IMR-90 (cell line): Measurements from ENCODE around the gene NMNAT3. TPM values are rescaled to one million over a fixed set of nuclear protein-coding genes. Genes with fewer than 3 reads are reported as not detected.

Experiments
- ATAC-seq: fragments of 200-7000 bp; cut with Tn5 transposase; 2 replicates; pipeline ENCODE4 v1.9.1; 2020; ENCODE audit warnings: low read depth, mild to moderate bottlenecking, moderate library complexity
- BruUV-seq: library from RNA; stranded (reverse); fragments of 400-500 nt; replicated peaks from 2 replicates; lab custom pipeline; 2021; lab: Mats Ljungman, UMichigan
- CTCF ChIA-PET: fragments of 300-600 bp; formaldehyde crosslinking; extraction: SDS; loops from one replicate; lab custom pipeline; 2021; ENCODE audit warnings: antibody characterized with exemption; lab: Yijun Ruan, JAX
- POLR2A ChIA-PET: fragments of 300-600 bp; sonication (Branson Sonifier 250); formaldehyde crosslinking; loops from one replicate; lab custom pipeline; 2022; ENCODE audit warnings: antibody characterized with exemption; ENCODE audit not compliant: unreplicated experiment; lab: Charles Lee
- DNase-seq: peaks from one replicate; pipeline ENCODE4 v3.0.0; 2013
- H2AFZ ChIP-seq: replicated peaks from 2 replicates; pipeline ENCODE3; 2013; ENCODE audit warnings: low read length, mild to moderate bottlenecking; ENCODE audit not compliant: poor library complexity
- H2AK5ac ChIP-seq: 2 replicates; pipeline ENCODE4 v1.6.1; 2013; ENCODE audit warnings: low read depth, low read length, inconsistent platforms
- H2AK9ac ChIP-seq: replicated peaks from 2 replicates; pipeline ENCODE3; 2013; ENCODE audit warnings: mild to moderate bottlenecking, low read depth, low read length, moderate library complexity; ENCODE audit not compliant: poor library complexity
- H2BK120ac ChIP-seq: 2 replicates; pipeline ENCODE4 v1.6.1; 2013; ENCODE audit warnings: low read depth, low read length, inconsistent platforms
- H2BK15ac ChIP-seq: 3 replicates; pipeline ENCODE4 v1.6.1; 2013; ENCODE audit warnings: low read depth, low read length, inconsistent platforms
- H2BK20ac ChIP-seq: 2 replicates; pipeline ENCODE4 v1.6.1; 2013; ENCODE audit warnings: low read depth, mild to moderate bottlenecking, inconsistent platforms, low read length, moderate library complexity
- H2BK5ac ChIP-seq: 2 replicates; pipeline ENCODE4 v1.6.1; 2013; ENCODE audit warnings: mild to moderate bottlenecking, low read depth, low read length, inconsistent platforms; ENCODE audit not compliant: poor library complexity, severe bottlenecking
- H3K14ac ChIP-seq: replicated peaks from 2 replicates; pipeline ENCODE4 v1.6.1; 2013; ENCODE audit warnings: low read depth, low read length, inconsistent platforms
- H3K18ac ChIP-seq: 2 replicates; pipeline ENCODE4 v1.6.1; 2013; ENCODE audit warnings: low read depth, low read length, control low read depth
- H3K23ac ChIP-seq: 2 replicates; pipeline ENCODE4 v1.6.1; 2013; ENCODE audit warnings: low read depth, low read length, inconsistent platforms
- H3K27ac ChIP-seq: 2 replicates; pipeline ENCODE4 v1.5.1; 2013; ENCODE audit warnings: mild to moderate bottlenecking, control low read depth, low read length; ENCODE audit not compliant: insufficient read depth
- H3K27me3 ChIP-seq: 2 replicates; pipeline ENCODE4 v1.6.1; 2013; ENCODE audit warnings: low read length; ENCODE audit not compliant: control insufficient read depth, insufficient read depth
- H3K36me3 ChIP-seq: 2 replicates; pipeline ENCODE4 v1.6.1; 2013; ENCODE audit warnings: low read length, mixed read lengths; ENCODE audit not compliant: control insufficient read depth, insufficient read depth
- H3K4ac ChIP-seq: 2 replicates; pipeline ENCODE4 v1.6.1; 2013; ENCODE audit warnings: low read depth, low read length, inconsistent platforms
- H3K4me1 ChIP-seq: 2 replicates; pipeline ENCODE4 v1.6.1; 2013; ENCODE audit warnings: low read length, mixed read lengths; ENCODE audit not compliant: control insufficient read depth, insufficient read depth
- H3K4me2 ChIP-seq: 2 replicates; pipeline ENCODE4 v1.6.1; 2013; ENCODE audit warnings: low read depth, mild to moderate bottlenecking, control low read depth, low read length, moderate library complexity
- H3K4me3 ChIP-seq: 2 replicates; pipeline ENCODE4 v1.5.1; 2013; ENCODE audit warnings: low read depth, mild to moderate bottlenecking, control low read depth, low read length, moderate library complexity; ENCODE audit not compliant: insufficient read depth
- H3K56ac ChIP-seq: 2 replicates; pipeline ENCODE4 v1.6.1; 2013; ENCODE audit warnings: low read length, inconsistent platforms; ENCODE audit not compliant: insufficient read depth; ENCODE audit errors: extremely low read depth
- H3K79me1 ChIP-seq, 2 experiments: 2 replicates each; pipeline ENCODE4 v1.6.1; 2013; ENCODE audit warnings: low read length in 2 of 2, inconsistent platforms in 1 of 2, low read depth in 1 of 2
- H3K9ac ChIP-seq: 2 replicates; pipeline ENCODE4 v1.6.1; 2013; ENCODE audit warnings: low read depth, low read length, control low read depth
- H3K9me1 ChIP-seq: 2 replicates; pipeline ENCODE4 v1.6.1; 2013; ENCODE audit warnings: low read length, inconsistent platforms; ENCODE audit not compliant: insufficient read depth
- H3K9me3 ChIP-seq: 2 replicates; pipeline ENCODE4 v1.6.1; 2013; ENCODE audit warnings: low read length; ENCODE audit not compliant: control insufficient read depth, insufficient read depth
- H4K20me1 ChIP-seq: 2 replicates; pipeline ENCODE4 v1.6.1; 2013; ENCODE audit warnings: low read length, inconsistent platforms; ENCODE audit not compliant: insufficient read depth
- H4K5ac ChIP-seq: 2 replicates; pipeline ENCODE4 v1.6.1; 2013; ENCODE audit warnings: mild to moderate bottlenecking, low read depth, low read length, control low read depth
- H4K8ac ChIP-seq, 2 experiments: 2 replicates each; pipeline ENCODE4 v1.6.1; 2013; ENCODE audit warnings: low read depth in 2 of 2, low read length in 2 of 2, control low read depth in 1 of 2, inconsistent platforms in 1 of 2
- H4K91ac ChIP-seq: 2 replicates; pipeline ENCODE4 v1.6.1; 2013; ENCODE audit warnings: low read depth, low read length, inconsistent platforms; ENCODE audit not compliant: insufficient read depth
- BHLHE40 ChIP-seq: fragments of 150-350 bp; IDR thresholded peaks from 2 replicates; pipeline ENCODE4 v1.6.1; 2016; ENCODE audit warnings: mild to moderate bottlenecking, low read depth, low read length
- MAZ ChIP-seq: IDR thresholded peaks from 2 replicates; pipeline ENCODE4 v1.6.1; 2012; ENCODE audit warnings: low read depth, mild to moderate bottlenecking, low read length, improper control_type of control experiment, moderate library complexity, borderline replicate concordance
- MXI1 ChIP-seq: IDR thresholded peaks from 2 replicates; pipeline ENCODE4 v1.6.1; 2012; ENCODE audit warnings: low read depth, mild to moderate bottlenecking, low read length, moderate library complexity, borderline replicate concordance
- RCOR1 ChIP-seq: IDR thresholded peaks from 2 replicates; pipeline ENCODE4 v1.6.1; 2012; ENCODE audit warnings: mild to moderate bottlenecking, low read length, improper control_type of control experiment; ENCODE audit not compliant: insufficient replicate concordance
- RFX5 ChIP-seq: IDR thresholded peaks from 2 replicates; pipeline ENCODE4 v1.8.0; 2012; ENCODE audit warnings: low read depth, mild to moderate bottlenecking, low read length, moderate library complexity
- SMC3 ChIP-seq: fragments of 150-350 bp; IDR thresholded peaks from 2 replicates; pipeline ENCODE4 v1.6.1; 2016; ENCODE audit warnings: low read depth, mild to moderate bottlenecking, antibody characterized with exemption, low read length, moderate library complexity
- WGBS, 2 experiments: methylation state at CpG; one replicate each; pipeline versions ENCODE4 v1.1.5 to v1.1.7; 2013; ENCODE audit warnings: missing lambda C conversion rate in 2 of 2; ENCODE audit not compliant: insufficient read length in 1 of 2; ENCODE audit errors: extremely low coverage in 2 of 2; 5-methylcytosine and 5-hydroxymethylcytosine counted together
- dilution Hi-C: fragments of 300-500 bp; cut with HindIII; formaldehyde crosslinking; loops from one replicate; pipeline ENCODE4 v1.14.3; 2018; ENCODE audit warnings: low sequenced_read_pairs; ENCODE audit not compliant: unreplicated experiment
- in situ Hi-C: fragments of 300-500 bp; cut with MboI; formaldehyde crosslinking; loops from 3 replicates; pipeline ENCODE4 v1.14.3; 2019; ENCODE audit warnings: low sequenced_read_pairs, inconsistent platforms, mixed read lengths
- intact Hi-C: fragments of 100-400 bp; cut with micrococcal nuclease; formaldehyde crosslinking; loops from 2 replicates; pipeline ENCODE4 v1.10.0; 2022
- polyA plus RNA-seq, 3 experiments: library from polyadenylated mRNA; depleted of rRNA; stranded (reverse); fragments of >200 nt; gene quantifications; 2 replicates each; pipeline ENCODE4 v1.2.3, GENCODE V29; 2012; ENCODE audit warnings: low replicate concordance in 1 of 3
- total RNA-seq: library from RNA; depleted of rRNA; stranded (reverse); fragments of >200 nt; gene quantifications from 2 replicates; pipeline ENCODE4 v1.2.3, GENCODE V29; 2012

NMNAT3 gene
- total and polyA plus RNA-seq, 2 of the 4 experiments (the other 2 are of a cell fraction): 0.12 to 0.36 TPM

DNA sequence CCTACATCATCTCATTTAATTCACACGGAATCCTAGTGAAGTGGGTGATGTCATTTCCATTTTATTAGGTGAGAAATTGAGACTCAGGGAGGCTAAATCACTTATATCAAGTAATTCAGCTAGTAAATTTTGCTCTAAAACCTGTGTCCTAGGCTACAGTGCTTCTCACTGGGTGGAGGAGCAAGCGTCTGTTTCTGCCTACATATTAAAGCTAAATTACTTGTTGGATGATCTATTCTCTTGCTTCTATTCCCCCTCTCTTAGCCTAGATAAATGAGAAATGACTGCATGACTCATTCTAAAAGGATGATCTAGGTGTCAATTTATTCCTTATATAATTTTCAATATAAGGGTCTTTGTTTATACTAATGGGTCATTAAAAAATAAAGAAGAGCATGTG, 100.4 kb downstream of the NMNAT3 start:
- POLR2A ChIA-PET: no interaction called here
- no CpG with 5 or more reads among the region's 2 CpGs for WGBS, 2 experiments
- no peak overlapping the region for H3K27ac ChIP-seq

More for the DNA sequence above, 100.4 kb downstream of the NMNAT3 start:
- no peak overlapping the region for H4K5ac ChIP-seq
- BruUV-seq: no TSS peak
- H3K9ac ChIP-seq: no peak overlapping the region
- no peak overlapping the region for H2BK15ac ChIP-seq
- H4K91ac ChIP-seq: no peak overlapping the region
- H2AK5ac ChIP-seq: no peak overlapping the region
- no peak overlapping the region for H2AFZ ChIP-seq
- H3K4me1 ChIP-seq: no peaks in the 10 kb centered on the region
- no peak overlapping the region for H4K8ac ChIP-seq
- H3K4ac ChIP-seq: no peak overlapping the region
- intact Hi-C loops: no loop called here
- H3K27me3 ChIP-seq: no peaks in the 10 kb centered on the region
- no peak overlapping the region for H2BK20ac ChIP-seq
- no peak overlapping the region for H3K4me3 ChIP-seq
- CTCF ChIA-PET: no interaction called here
- TF ChIP-seq MXI1 (no peak), RCOR1 (no peak), MAZ (no peak), BHLHE40 (no peak), SMC3 (no peak), RFX5 (no peak)
- no peaks in the 10 kb centered on the region for H4K20me1 ChIP-seq
- H2BK120ac ChIP-seq: no peak overlapping the region
- H3K23ac ChIP-seq: no peak overlapping the region
- no peak overlapping the region for H3K14ac ChIP-seq
- no peaks in the 10 kb centered on the region for H3K9me1 ChIP-seq
- no peak for ATAC-seq
- H2BK5ac ChIP-seq: no peak overlapping the region
- in situ Hi-C loops: no loop called here
- no peak overlapping the region for H3K4me2 ChIP-seq
- H3K18ac ChIP-seq: no peak overlapping the region
- DNase-seq: no peak
- no peaks in the 10 kb centered on the region for H3K79me1 ChIP-seq
- no peak overlapping the region for H2AK9ac ChIP-seq
- H3K36me3 ChIP-seq: no peaks in the 10 kb centered on the region
- H3K9me3 ChIP-seq: no peaks in the 10 kb centered on the region
- H3K56ac ChIP-seq: no peak overlapping the region
- dilution Hi-C loops: no loop called here
